HL-60/S4 treated with retinoic acid at 250 ng/mL for 4 days and 3 days (cell line): ENCODE data around the gene UBE2E2.
"Not testable (repeated sequence)": the region's sequence is repeated elsewhere in the genome, so short reads cannot be mapped to it uniquely, and the experiment has no call there.

Experiments
- in situ Hi-C: fragments of 300-500 bp; cut with MboI; formaldehyde crosslinking; loops from 2 replicates; pipeline ENCODE4 v1.7.0; 2022; ENCODE audit warnings: low sequenced_read_pairs

The UBE2E2 gene

DNA sequence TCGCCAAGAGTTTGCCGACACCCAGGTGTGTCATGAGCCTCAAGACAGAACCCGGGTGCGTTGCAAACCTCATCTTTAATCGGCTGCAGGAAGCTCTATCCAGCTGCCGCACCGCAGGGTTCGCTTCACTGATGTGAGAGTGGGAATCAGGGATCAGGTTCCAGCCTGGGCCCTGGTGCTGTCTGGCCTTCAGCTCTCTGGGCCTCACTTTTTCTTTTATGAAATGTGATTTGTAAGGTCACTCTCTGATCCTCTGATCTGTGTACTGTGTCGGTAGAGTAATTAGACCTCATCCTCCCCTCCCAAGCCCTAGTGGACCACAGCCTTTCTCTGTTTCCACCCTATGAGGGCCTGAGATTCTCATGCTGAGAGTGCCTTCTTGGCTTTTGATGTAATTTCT is 399.8 kb downstream of the UBE2E2 start:
- in situ Hi-C loops = no loop called here

DNA sequence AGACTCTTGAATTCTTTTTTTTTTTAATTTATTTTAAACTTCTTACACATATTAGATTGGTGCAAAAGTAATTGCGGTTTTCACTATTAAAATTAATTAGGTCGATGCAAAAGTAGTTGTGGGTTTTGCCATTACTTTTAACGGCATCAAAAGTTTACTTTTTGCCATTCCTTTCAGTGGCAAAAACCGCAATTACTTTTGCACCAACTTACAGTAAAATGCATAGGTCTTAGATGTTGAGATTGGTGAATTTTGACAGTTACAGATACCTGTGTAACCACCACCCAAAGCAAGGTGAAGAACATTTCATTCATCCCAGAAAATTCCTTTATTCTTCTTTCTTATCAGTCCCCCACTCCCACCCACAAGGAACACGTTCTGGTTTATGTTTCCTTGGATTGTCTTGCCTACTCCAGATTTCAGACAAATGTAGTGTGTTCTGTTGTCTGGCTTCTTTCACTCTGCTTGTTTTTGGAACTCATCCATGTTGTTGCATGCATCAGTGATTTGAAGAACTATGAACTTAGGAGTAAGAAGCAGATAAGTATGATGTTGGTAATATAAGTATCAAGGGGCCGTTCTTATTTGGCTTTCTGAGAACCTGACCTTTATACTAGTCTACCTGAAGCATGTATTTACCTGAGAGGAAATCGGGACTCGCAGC is 404.2 kb downstream of the UBE2E2 start:
- in situ Hi-C loops = no loop called here

- in situ Hi-C loops = no loop called here
Measured at GRCh38 chr3:23608650-23609049, 405.5 kb downstream of the UBE2E2 start.

DNA sequence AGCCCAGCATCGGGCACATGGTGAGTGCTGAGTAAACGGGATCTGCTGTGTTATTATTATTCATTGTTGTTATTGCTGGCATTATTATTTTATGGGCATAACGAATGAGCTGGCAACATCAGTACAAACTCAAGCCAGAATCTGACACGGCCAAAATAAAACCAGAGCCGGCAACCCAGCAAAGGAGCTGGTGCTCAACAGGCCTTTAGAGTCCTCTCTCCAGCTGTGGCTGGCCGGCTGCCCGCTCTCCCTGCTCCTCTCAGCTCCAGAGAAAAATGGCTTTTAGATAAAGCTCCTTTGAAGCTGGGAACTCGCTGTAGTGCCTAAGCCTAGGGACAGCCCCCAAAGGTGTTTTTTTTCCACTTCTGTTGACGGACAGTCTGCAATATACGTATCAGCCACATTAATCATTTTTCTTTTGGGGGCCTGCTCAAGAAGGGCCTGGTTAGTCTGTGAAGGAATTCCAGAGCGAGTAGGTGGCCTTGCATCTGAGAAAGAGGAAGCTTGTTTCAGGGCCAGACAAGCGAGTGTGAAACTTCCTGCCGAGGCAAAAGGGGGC is 408.7 kb downstream of the UBE2E2 start:
- in situ Hi-C loops = no loop called here

- in situ Hi-C loops = no loop called here
Measured at GRCh38 chr3:23612296-23612891, 409.3 kb downstream of the UBE2E2 start.

GRCh38 chr3:23615068-23615467 is 411.9 kb downstream of the UBE2E2 start:
- in situ Hi-C loops = no loop called here

DNA sequence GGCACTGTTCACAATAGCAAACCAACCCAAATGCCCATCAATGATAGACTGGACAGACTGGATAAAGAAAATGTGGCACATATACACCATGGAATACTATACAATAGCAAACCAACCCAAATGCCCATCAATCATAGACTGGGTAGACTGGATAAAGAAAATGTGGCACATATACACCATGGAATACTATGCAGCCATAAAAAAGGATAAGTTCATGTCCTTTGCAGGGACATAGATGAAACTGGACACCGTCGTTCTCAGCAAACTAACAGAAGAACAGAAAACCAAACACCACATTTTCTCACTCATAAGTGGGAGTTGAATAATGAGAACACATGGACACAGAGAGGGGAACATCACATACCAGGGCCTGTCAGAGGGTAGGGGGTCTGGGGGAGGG is 415.3 kb downstream of the UBE2E2 start:
- in situ Hi-C loops = not testable (repeated sequence)

GRCh38 chr3:23619705-23620637 is 416.8 kb downstream of the UBE2E2 start:
- in situ Hi-C loops = no loop called here

DNA sequence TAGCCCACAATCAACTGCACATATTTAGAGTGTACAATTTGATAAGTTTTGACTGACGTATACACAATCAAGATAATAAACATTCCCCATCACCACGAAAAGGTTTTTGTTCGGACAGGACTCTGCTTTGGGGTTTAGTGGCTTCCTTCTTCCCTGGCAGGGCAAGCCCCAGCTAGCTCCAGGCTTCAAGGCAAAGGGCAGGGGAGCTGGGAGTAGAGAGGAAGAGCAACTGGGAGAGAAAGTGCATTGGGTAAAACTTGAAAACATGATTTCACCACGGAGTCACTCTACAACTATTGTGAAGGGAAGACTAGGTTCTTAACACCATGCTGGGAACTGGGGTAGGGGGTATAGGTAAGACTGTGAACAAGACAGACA is 417.5 kb downstream of the UBE2E2 start:
- in situ Hi-C loops = no loop called here

- in situ Hi-C loops = no loop called here
Measured at GRCh38 chr3:23623844-23624243, 420.7 kb downstream of the UBE2E2 start.

GRCh38 chr3:23624305-23624704 is 421.2 kb downstream of the UBE2E2 start:
- in situ Hi-C loops = no loop called here

DNA sequence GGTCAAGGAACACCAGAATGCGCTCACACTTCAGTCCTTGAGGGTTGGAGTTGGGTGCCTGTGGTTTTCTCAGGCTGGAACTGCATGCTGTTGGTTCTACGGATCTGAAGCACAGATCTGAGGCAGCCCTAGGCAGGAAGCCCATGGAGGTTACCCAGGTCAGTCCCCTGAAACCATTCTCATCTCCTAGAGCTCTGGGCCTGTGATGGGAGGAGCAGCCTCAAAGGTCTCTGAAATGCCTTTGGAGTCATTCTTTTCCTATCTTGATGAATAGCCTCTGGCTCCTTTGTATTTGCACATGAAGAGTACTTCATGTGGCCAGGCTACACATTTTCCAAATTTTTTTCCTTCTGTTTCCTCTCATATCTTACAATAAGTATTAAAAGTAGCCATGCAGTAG is 423.3 kb downstream of the UBE2E2 start:
- in situ Hi-C loops = no loop called here

- in situ Hi-C loops = no loop called here
Measured at GRCh38 chr3:23629181-23629894, 426.2 kb downstream of the UBE2E2 start.

DNA sequence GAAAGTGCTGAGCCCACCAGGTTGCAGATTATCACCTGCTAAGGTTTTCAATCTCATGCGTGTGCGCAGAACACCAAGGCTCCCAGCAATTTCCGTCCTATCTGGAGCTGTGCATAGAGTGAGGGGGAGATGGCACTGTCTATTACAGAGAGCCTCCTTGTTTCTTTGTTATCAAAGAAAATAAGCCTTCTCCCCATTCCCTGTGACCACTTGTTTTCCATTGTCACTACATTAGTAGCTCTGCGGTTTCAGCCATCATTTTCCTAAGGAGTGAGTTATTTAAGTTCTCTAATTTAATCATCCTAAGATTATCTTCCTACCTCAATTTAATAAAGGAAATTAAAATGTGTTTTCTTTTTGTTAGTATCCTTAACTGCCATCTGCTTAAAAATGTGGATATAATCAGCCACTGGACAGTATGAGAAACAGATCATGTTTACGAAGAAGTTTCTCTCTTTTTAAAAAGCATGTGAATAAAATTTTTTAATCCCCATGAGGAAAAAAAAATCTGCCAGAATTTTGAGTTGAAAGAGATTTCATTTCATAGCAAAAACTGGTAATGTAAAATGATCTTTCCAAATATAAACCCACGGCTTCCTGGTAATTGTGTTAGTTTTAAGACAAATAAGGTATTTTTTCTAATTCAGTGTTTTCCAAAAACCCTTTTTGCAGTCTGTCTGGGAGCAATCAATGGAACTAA is 430.3 kb downstream of the UBE2E2 start:
- in situ Hi-C loops = no loop called here

DNA sequence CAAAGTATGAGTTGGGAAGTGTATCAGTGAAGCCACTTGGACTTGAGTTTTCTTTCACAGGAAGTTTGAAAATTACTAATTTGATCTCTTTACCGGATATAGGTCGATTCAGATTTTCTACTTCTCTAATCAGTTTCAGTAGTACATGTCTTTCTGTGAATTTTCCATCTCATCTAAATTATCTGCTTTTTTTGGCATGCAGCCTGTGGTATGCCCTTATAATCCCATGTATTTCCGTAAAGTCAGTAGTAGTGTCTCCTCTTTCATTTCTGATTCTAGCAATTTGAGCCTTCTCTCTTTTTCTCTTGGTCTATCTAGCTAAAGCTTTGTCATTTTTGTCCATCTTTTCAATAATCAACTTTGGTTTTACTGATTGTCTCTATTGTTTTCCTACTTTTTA is 434.2 kb downstream of the UBE2E2 start:
- in situ Hi-C loops = no loop called here

DNA sequence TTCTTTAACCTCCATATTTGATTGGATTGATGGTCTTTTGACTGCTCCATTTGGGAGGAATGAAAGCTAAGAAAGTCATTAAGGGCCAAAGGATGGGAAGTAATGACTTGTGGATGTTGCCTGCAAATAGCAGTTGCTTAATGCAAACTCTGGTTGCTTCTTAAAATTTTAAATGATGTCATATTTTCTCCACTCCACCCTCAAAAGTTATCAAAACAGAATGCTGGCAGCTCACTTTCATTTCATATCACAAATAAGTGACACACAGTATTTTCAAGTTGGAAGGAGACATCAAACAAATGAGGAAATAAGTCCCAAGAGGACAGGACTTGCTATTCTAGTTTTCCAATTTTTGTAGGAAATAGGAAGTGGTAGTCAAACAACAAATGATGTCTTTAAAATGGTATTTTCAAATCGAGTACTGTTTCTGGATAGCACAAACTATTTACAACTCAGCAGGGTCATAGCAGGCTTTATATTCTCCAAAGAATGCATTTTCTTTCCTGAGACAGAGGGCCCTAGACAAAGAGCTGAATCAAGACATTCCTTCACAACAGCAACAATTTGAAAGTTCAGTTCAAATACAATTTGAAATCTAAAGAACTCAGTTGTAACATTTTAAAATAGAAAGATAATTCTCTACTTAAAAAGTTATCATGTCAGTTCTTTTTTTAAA is 437.5 kb downstream of the UBE2E2 start:
- in situ Hi-C loops = no loop called here
